Adrenal gland (tissue), 5 donors: Measurements from ENCODE around the gene MTF1.

Experiments used
- POLR2A ChIP-seq, 2 donors: fragments of 450-650 bp; IDR thresholded peaks; one replicate each; pipeline ENCODE4 v1.6.1; 2017; ENCODE audit warnings: antibody characterized with exemption in 2 of 2, mild to moderate bottlenecking in 2 of 2, moderate library complexity in 1 of 2
- TF ChIP-seq, protein P1 (sequence below), 6 experiments: fragments of 450-650 bp in 4 of 6; fragments of 200-600 bp in 2 of 6; sonication (generic) in 1 of 6; IDR thresholded peaks; 1 replicate in 5 of 6; 2 replicates in 1 of 6; pipeline versions ENCODE4 v1.5.1 to v1.8.0; 2016 to 2021; ENCODE audit warnings: antibody characterized with exemption in 6 of 6, mild to moderate bottlenecking in 2 of 6, moderate library complexity in 1 of 6
- donor health status: DM: no; HTN: no; CAD: no.

DNA sequence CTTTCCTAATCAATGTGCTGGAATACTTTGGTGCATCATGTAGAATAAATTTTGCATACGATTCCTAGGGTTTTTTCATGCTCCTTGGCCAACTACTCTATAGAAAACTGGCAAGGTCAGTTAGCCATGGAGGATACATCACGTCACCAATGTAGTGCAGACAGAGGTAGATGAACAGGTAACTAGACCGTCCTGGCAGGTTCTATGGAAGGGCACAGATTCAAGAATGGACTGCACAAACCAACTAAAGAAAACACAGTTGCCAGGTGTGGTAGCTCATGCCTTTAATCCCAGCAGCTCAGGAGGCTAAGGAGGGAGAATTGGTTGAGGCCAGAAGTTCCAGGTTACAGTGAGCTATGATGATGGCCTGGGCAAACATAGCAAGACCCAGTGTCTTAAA lies 9.9 kb downstream of the MTF1 start:
- TF ChIP-seq, protein P1, sequence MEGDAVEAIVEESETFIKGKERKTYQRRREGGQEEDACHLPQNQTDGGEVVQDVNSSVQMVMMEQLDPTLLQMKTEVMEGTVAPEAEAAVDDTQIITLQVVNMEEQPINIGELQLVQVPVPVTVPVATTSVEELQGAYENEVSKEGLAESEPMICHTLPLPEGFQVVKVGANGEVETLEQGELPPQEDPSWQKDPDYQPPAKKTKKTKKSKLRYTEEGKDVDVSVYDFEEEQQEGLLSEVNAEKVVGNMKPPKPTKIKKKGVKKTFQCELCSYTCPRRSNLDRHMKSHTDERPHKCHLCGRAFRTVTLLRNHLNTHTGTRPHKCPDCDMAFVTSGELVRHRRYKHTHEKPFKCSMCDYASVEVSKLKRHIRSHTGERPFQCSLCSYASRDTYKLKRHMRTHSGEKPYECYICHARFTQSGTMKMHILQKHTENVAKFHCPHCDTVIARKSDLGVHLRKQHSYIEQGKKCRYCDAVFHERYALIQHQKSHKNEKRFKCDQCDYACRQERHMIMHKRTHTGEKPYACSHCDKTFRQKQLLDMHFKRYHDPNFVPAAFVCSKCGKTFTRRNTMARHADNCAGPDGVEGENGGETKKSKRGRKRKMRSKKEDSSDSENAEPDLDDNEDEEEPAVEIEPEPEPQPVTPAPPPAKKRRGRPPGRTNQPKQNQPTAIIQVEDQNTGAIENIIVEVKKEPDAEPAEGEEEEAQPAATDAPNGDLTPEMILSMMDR (IDR thresholded peaks at IDR 0.05), result no peak
- no peak for TF ChIP-seq POLR2A (IDR thresholded peaks at IDR 0.05)
